HUES64 (cell line): ENCODE results near the gene ADGRF3.

Source experiments
- H3K27ac ChIP-seq: 2 replicates; pipeline ENCODE4 v1.7.0; 2013; ENCODE audit warnings: low read depth, low read length, inconsistent platforms
- H3K27me3 ChIP-seq: 2 replicates; pipeline ENCODE4 v1.6.1; 2013; ENCODE audit warnings: mild to moderate bottlenecking, low read length; ENCODE audit not compliant: insufficient read depth
- H3K36me3 ChIP-seq: 2 replicates; pipeline ENCODE4 v1.6.1; 2013; ENCODE audit warnings: mild to moderate bottlenecking, low read length; ENCODE audit not compliant: insufficient read depth
- H3K4me1 ChIP-seq: 2 replicates; pipeline ENCODE4 v1.6.1; 2013; ENCODE audit warnings: mild to moderate bottlenecking, low read length, moderate library complexity; ENCODE audit not compliant: insufficient read depth
- H3K4me3 ChIP-seq: 2 replicates; pipeline ENCODE4 v1.5.1; 2013; ENCODE audit warnings: mild to moderate bottlenecking, low read length, moderate library complexity
- H3K9ac ChIP-seq: 2 replicates; pipeline ENCODE4 v1.6.1; 2013; ENCODE audit warnings: mild to moderate bottlenecking, low read depth, low read length
- H3K9me3 ChIP-seq: 2 replicates; pipeline ENCODE4 v1.6.1; 2013; ENCODE audit warnings: low read depth, low read length; ENCODE audit not compliant: insufficient read depth
- WGBS: fragments of 150-250, 120-280 bp; methylation state at CpG from one replicate; pipeline ENCODE4 v1.1.7; 2013; ENCODE audit warnings: missing lambda C conversion rate; 5-methylcytosine and 5-hydroxymethylcytosine counted together

Gene ADGRF3

DNA sequence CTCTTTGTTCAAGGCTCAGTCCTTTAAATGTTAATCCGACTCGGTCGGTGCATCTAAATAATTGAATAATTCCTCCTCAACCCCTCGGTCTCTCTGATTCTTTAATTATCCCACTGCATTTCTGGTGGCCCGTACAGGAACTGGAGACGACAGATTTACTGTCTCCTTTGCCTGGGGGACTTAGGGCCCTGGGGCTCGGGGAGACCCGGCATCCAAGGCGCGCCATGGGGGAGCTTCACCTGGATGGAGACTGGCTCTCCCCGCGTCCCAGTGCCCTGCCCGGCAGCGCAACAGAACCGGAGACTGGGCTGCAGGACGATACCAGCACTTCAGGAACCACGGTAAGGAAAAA lies 48.3 kb downstream of the ADGRF3 start:
- Histone ChIP-seq H3K4me3 (peak overlapping the region; percentile 62), H3K9me3 (no peaks in the 10 kb centered on the region), H3K27ac (no peak overlapping the region), H3K27me3 (peaks cover 25% of the 10 kb centered on the region; the same call in 1 of the 2 replicates), H3K36me3 (no peaks in the 10 kb centered on the region), H3K4me1 (peaks cover 28% of the 10 kb centered on the region), H3K9ac (peak overlapping the region; percentile 62)
- 4% methylated on average over 17 of the region's 17 CpGs for WGBS

DNA sequence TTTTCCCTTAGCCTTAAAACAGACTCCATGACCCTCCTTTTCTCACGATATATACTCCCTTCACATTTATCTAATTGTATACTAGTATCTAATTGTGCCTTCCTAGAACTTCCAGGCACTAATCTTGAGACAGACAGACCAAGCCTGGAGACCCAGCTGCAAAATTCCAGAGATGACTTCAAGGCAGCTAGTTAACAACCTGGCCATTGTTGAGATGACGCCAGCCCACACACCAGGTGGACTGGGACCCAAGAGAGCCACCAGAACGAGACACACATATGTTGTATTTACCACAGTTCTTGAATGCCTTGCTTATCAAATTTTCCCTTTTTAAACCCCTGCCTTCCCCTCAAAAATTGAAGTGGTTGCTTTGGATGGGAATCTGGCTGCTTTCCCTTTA lies 49.5 kb downstream of the ADGRF3 start:
- Histone ChIP-seq H3K4me3 (no peak overlapping the region), H3K9me3 (no peaks in the 10 kb centered on the region), H3K27ac (no peak overlapping the region), H3K36me3 (no peaks in the 10 kb centered on the region), H3K27me3 (peaks cover 25% of the 10 kb centered on the region; the same call in 1 of the 2 replicates), H3K4me1 (peaks cover 28% of the 10 kb centered on the region), H3K9ac (no peak overlapping the region)
- 86% methylated on average over 3 of the region's 3 CpGs for WGBS

DNA sequence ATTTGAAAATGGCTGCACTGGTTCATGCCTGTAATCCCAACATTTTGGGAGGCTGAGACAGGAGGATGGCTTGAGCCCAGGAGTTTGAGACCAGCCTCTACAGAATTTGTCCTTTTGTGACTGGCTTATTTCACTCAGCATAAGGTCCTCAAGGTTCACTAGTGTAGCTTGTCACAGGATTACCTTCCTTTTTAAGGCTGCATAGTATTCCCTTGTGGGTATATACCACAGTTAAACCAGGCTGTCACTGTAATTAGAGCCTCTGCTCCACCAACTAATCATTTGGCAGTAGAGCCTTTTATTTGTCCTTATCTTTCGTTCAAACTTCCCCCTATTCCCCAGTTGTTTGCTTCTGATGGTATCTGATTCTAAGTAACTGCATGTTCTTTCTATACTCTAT lies 51.1 kb downstream of the ADGRF3 start:
- Histone ChIP-seq H3K4me3 (no peak overlapping the region), H3K9me3 (no peaks in the 10 kb centered on the region), H3K27me3 (peaks cover 25% of the 10 kb centered on the region; the same call in 1 of the 2 replicates), H3K9ac (no peak overlapping the region), H3K36me3 (no peaks in the 10 kb centered on the region), H3K4me1 (peaks cover 18% of the 10 kb centered on the region), H3K27ac (no peak overlapping the region)
- WGBS: no CpG with 5 or more reads among the region's 1 CpG

DNA sequence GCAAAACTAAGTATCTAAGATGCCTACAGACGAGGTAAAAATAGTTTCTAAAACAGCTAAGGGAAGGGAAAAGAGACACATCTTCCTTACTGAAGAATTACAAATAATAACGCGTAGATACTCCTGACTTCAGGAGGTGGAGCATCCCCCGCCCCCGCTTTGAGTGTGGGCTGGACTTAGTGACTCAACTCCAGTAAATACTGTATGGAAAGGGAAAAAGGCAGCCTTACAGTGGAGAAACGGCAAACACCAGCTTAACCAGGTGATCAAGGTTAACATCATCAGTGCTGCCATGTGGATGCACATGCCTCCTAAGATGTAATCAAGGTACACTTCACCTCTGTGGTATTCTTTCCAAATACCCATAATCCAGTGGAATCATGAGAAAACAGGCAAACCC lies 53.9 kb downstream of the ADGRF3 start:
- Histone ChIP-seq H3K9ac (no peak overlapping the region), H3K9me3 (no peaks in the 10 kb centered on the region), H3K4me3 (no peak overlapping the region), H3K27me3 (peaks cover 10% of the 10 kb centered on the region; the same call in 1 of the 2 replicates), H3K27ac (no peak overlapping the region), H3K36me3 (peaks cover 5% of the 10 kb centered on the region), H3K4me1 (peaks cover 7% of the 10 kb centered on the region)
- 69% methylated on average over 5 of the region's 6 CpGs for WGBS

DNA sequence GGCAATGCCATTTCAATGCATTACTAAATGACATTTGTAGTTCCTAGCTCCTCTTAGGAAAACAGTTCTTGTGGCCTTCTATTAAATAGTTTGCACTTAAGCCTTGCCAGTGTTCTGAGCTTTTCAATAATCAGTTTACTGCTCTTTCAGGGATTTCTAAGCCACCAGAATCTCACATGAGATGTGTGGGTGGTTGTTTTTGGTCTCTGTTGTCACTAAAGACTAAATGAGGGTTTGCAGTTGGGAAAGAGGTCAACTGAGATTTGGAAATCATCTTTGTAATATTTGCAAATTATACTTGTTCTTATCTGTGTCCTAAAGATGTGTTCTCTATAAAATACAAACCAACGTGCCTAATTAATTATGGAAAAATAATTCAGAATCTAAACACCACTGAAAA lies 56.6 kb downstream of the ADGRF3 start:
- Histone ChIP-seq H3K36me3 (peaks cover 20% of the 10 kb centered on the region), H3K4me1 (no peaks in the 10 kb centered on the region), H3K4me3 (no peak overlapping the region), H3K9ac (no peak overlapping the region), H3K9me3 (no peaks in the 10 kb centered on the region), H3K27me3 (no peaks in the 10 kb centered on the region), H3K27ac (no peak overlapping the region)
- WGBS: no CpG with 5 or more reads among the region's 1 CpG

DNA sequence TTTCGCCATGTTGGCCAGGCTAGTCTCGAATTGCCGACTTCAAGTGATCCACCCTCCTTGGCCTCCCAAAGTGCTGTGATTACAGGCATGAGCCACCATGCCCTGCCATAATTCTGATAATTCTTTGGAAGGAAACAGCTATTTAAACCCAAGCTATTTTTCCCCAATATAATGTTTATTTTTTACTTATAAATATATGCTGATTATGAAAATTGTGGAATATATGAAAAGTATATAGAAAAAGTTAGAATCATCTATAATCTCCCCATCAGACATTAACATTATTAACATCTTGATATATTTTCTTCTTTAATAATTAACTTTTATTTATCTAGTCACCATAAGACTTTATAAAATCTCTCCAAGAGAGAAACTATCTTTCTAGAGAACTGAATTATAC lies 60.7 kb downstream of the ADGRF3 start:
- no peaks in the 10 kb centered on the region for H3K4me1 ChIP-seq
- H3K27ac ChIP-seq: no peak overlapping the region
- WGBS: 95% methylated on average over 3 of the region's 3 CpGs
- no peak overlapping the region for H3K4me3 ChIP-seq
- H3K36me3 ChIP-seq: peaks cover 55% of the 10 kb centered on the region
- H3K9me3 ChIP-seq: no peaks in the 10 kb centered on the region
- H3K9ac ChIP-seq: no peak overlapping the region
- H3K27me3 ChIP-seq: no peaks in the 10 kb centered on the region

DNA sequence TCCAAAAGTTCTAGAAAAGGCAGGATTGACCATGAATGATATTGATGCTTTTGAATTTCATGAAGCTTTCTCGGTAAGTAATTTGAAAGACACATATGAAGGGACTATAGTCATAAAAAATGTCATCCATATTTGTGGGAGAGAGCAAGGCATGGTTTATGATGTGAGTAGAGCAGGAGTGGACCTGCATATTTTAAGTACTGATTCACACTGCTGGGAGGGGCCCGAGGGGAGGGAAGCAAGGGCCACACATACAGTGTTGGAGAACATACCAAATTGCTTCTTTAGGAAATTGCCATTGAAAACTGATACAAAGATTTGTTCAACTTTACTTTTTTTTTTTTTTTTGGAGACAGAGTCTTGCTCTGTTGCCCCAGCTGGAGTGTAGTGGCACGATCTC lies 62.5 kb downstream of the ADGRF3 start:
- H3K4me3 ChIP-seq: no peak overlapping the region
- no peak overlapping the region for H3K9ac ChIP-seq
- no peaks in the 10 kb centered on the region for H3K4me1 ChIP-seq
- no peaks in the 10 kb centered on the region for H3K9me3 ChIP-seq
- no peaks in the 10 kb centered on the region for H3K27me3 ChIP-seq
- H3K27ac ChIP-seq: no peak overlapping the region
- H3K36me3 ChIP-seq: peaks cover 71% of the 10 kb centered on the region
- 94% methylated on average over 3 of the region's 3 CpGs for WGBS

DNA sequence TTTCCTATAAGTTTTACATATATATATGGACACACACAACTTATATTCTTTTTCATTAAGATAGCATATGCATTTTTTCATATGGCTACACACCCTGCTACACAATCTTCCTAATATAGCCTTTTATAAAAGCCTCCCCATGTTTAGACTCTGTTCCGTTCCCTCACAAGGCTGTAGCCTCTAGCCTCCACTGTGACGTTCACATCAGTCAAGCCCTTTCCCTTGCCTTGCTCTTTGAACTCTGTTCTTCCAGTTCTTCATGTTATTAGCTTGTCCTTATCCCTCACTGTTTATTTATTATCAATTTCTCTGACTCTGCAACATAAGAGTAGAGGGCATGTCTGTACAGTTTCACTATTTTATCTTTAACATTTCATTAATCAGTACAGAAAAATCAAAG lies 63.0 kb downstream of the ADGRF3 start:
- 94% methylated on average over 2 of the region's 2 CpGs for WGBS
- Histone ChIP-seq H3K9ac (no peak overlapping the region), H3K27ac (no peak overlapping the region), H3K36me3 (peaks cover 76% of the 10 kb centered on the region), H3K9me3 (no peaks in the 10 kb centered on the region), H3K27me3 (no peaks in the 10 kb centered on the region), H3K4me3 (no peak overlapping the region), H3K4me1 (no peaks in the 10 kb centered on the region)

DNA sequence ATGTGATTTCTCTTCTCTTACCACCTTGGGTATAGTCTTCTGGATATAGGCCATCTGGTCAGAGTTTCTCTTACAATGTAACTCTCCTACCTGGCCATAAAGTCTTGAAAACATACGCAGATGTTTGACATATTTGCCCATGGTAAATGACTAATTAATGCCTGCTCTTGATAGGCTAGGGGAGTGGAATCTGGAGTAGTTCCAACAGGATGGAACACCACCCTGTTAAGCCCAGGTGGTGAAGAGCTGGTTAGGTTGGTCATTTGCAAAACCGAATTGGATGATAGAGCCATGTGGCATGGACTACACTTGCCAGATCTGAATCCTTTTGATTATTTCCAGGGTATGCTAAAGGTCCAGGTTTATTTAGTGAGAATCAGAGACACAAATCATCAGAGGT lies 65.4 kb downstream of the ADGRF3 start:
- Histone ChIP-seq H3K4me3 (no peak overlapping the region), H3K36me3 (peaks cover 85% of the 10 kb centered on the region), H3K27ac (no peak overlapping the region), H3K9me3 (no peaks in the 10 kb centered on the region), H3K9ac (no peak overlapping the region), H3K4me1 (no peaks in the 10 kb centered on the region), H3K27me3 (no peaks in the 10 kb centered on the region)
- 94% methylated on average over 2 of the region's 2 CpGs for WGBS

DNA sequence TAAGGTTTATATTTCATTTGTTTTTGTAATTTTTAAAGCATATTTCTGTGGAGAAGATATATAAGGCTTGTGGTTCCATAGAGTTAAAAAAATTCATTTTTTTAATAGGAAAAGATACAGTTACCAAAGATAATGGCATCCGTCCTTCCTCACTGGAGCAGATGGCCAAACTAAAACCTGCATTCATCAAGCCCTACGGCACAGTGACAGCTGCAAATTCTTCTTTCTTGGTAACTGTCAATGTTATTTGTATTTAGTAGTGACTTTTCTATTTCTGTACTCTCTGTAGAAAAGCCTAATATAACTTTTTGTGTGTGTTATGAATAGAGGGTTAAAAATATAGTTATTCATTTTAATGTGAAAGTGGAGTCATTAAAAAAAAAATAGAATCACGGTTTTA lies 66.7 kb downstream of the ADGRF3 start:
- no peaks in the 10 kb centered on the region for H3K27me3 ChIP-seq
- no peak overlapping the region for H3K4me3 ChIP-seq
- WGBS: 98% methylated on average over 3 of the region's 3 CpGs
- no peaks in the 10 kb centered on the region for H3K4me1 ChIP-seq
- H3K9ac ChIP-seq: no peak overlapping the region
- H3K27ac ChIP-seq: no peak overlapping the region
- H3K9me3 ChIP-seq: no peaks in the 10 kb centered on the region
- H3K36me3 ChIP-seq: peaks cover 80% of the 10 kb centered on the region

DNA sequence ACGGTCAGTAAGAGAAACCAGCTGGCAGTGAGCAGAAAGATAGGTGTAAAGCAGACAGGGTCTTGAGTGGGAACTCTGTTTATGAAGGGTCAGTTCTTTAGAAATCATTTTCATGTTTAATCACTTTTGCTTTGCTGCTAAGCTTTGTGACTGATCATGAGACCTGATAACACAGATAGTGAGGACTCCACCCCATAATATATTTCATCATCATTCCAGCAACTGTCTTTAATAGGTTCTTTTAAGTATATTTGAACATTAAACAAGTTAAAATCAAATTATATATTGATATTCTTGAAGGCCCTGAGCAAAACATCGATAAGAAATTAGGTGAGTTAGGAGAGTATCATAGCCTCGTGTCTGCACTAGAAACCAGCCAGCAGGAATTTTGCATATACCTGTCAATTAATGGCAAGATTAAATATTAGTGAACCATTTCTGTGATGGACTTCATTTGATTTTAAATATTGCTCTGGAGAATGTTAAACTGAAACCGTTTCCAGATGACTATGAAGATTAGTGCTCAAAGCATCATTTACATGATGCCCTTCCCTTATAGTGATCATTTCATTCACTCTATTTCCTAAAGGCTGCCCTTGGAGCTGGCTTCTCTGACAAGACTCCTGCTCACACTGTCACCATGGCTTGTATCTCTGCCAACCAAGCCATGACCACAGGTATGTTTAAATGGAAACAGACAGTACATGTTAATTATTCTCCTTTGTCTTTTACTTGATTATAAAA lies 69.9 kb downstream of the ADGRF3 start:
- WGBS: 94% methylated on average over 4 of the region's 4 CpGs
- Histone ChIP-seq H3K27me3 (no peaks in the 10 kb centered on the region), H3K27ac (no peak overlapping the region), H3K9me3 (no peaks in the 10 kb centered on the region), H3K9ac (no peak overlapping the region), H3K4me3 (no peak overlapping the region), H3K4me1 (no peaks in the 10 kb centered on the region), H3K36me3 (peaks cover 69% of the 10 kb centered on the region)
